Measurements from ENCODE around the gene SEMA7A.
"Not testable (repeated sequence)": the region's sequence is repeated elsewhere in the genome, so short reads cannot be mapped to it uniquely, and the experiment has no call there.

Gene SEMA7A

DNA sequence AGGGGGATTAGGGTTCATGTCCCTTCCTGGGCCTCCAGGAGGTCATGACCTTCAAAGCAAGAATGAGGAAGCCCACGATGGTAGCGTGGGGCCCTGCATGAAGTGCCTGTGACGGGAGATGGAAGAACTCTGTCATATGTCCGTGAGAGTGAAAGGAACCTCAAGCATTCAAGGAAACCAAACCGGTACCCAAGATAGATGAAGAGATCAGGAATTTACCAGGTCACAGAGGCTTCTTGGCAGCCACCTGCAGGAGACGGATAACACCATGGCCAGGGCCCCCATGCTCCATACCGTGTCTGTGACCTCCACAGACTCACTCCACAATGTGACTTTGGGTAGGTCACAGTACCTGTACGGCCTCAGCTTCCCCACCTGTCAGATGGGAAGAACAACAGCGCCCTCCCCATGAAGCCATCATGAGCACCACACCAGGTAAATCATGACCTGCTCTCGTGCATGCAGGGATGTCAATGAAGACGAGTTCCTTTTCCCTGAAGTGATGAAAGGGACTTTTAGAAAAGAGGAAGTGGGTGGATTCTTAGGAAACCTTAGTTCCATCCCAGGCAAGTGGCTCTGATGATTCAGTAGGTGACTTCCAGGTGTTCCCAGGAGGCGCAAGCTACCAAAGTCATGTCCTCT is 43.0 kb downstream of the SEMA7A start:
- DNase-seq (ENCODE audit: insufficient read length, low spot score) (no peak), FAIRE-seq (peak; percentile 51)

DNA sequence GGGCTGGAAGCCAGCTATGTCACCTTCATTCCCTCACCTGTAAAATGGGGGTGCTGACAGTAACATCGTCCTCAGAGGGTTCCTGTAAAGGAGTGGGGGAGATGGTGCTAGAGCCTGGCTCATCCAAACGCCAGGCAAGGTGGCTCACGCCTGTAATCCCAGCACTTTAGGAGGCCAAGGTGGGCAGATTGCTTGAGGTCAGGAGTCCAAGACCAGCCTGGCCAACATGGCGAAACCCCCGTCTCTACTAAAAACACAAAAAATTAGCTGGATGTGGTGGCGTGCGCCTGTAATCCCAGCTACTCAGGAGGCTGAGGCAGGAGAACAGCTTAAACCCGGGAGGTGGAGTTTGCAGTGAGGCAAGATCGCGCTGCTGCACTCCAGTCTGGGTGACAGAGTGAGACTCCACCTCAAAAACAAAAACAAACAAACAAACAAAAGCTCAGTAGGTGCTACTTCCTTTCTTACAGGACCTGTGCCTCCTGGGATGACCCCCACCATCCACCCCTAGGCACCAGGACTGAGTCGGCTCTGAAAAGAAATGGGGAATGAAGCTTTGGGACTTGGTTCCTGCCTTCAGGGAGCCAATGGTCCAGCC is 43.6 kb downstream of the SEMA7A start:
- not testable (repeated sequence) for DNase-seq (ENCODE audit: insufficient read length, low spot score); FAIRE-seq

DNA sequence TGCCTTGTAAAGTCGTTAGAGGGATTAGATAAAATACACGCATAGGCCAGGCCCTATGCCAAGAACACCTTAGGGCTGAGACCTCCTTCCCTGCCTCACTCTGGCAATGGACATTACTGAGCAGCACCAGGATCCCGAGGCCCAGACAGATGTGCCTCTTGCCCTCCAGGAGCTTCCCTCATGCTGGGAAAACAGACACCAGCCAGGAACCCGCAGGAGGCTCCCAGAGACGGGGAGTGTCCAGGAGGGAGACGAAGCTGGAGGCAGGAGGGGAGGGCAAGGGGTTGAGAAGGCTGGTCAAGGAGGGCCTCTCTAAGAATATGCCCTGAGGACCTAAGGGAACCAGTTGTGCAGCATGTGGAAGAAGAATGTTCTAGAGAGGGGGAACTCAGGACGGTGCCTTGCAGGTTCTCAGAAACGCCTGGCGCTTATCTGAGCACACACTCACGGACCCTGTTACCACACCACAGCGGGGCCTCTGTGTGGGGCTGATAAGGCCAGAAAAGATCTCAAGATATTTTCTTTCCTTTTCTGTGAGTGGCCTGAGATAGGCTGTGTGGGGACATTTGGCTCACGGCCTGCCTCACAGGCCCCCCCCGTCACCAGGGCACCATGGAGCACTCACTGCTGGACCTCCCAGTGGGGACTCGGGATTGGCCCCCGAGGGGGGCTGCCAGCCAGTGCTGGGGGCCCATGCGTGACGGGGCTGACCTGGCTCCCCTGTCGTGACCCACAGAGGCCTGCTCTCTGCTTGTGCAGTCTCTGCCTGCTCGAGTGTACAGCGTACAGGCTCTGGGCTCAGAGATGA is 44.3 kb downstream of the SEMA7A start:
- DNase-seq (ENCODE audit: insufficient read length, low spot score): no peak

DNA sequence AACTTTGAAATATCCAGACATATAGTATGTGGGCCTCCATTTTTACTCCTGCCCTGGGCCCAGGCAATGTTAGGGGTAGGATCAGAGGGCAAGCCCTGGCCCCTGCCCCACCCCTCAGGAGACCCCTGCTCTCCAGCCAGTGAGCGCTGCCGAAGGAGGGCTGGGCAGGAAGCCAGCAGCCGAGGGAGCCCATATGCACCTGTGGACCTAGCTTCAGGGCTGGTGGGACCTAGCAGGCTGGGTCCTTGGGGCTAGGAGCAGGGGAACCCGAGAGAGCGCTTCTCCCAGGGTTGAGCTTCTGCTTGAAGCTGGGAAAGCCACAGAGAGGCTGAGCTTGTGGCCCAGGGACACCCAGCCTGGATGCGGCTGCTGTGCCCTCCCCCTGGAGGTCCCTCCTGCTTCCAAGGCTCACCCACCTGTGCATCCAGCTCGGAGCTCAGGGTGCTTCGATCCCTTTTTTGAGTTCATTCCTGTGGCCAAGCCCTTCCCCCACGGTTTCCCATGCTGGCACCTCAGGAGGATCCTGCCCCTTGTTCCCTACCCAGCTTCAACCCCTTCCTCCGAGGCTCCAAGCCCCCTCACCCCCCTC is 45.3 kb downstream of the SEMA7A start:
- DNase-seq (ENCODE audit: insufficient read length, low spot score): no peak
- FAIRE-seq: no peak

More for the DNA sequence above, 44.3 kb downstream of the SEMA7A start:
- FAIRE-seq: no peak

DNA sequence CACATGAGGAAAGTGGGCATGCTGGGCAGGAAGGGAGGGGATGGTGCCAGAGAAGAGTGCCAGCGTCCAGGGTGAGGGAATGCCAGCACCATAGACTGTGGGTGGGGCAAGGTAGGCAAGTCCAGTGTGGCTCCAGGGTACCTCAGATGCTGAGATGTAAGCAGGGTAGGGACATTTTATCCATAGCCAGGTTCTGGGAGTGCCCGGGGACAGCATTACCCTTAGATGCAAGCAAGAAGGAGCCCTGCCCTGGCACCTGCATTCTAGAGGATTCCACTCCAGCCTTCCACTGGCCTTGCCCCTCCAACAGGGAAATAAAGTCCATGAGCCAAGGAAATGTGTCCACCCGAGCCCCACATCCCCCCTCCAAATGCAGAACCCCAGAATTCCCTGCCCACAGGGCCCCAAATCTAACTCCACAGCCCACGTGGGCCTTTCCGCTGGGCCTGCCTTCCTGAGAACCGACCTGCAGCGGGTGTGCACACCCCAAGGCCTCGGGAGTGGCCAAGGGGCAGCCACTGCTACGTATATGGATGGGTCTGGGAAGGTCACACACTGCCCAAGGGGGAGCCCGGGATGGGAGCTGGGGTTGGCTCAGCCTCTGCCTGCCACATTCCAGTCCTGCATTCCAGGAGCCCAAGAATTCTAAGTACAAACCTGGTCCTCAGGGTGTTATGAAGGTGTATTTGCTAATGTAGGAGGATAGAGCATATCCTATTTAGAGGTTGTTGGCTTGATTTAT is 46.0 kb downstream of the SEMA7A start:
- DNase-seq (ENCODE audit: insufficient read length, low spot score): no peak
- no peak for FAIRE-seq

DNA sequence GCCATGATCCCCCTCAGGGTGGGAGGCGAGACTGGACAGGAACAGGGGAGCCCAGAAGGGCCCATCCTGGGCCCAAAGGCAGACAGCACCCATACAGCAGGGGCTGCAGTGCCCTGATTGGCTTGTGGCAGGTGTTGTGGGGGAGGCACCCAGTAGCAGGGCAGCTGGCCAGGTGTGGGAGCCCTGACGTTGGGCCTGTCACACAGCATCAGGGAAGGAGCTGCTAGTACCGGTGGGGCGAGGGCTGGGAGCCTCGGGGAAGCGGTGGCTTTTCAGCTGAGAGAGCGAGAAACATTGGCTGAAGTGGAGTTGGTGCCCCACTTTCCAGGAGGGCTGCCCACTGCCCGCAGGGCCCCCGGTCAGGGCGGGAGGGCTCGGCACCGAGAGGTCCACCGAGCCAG is 46.6 kb downstream of the SEMA7A start:
- FAIRE-seq (no peak), DNase-seq (ENCODE audit: insufficient read length, low spot score) (no peak)

DNA sequence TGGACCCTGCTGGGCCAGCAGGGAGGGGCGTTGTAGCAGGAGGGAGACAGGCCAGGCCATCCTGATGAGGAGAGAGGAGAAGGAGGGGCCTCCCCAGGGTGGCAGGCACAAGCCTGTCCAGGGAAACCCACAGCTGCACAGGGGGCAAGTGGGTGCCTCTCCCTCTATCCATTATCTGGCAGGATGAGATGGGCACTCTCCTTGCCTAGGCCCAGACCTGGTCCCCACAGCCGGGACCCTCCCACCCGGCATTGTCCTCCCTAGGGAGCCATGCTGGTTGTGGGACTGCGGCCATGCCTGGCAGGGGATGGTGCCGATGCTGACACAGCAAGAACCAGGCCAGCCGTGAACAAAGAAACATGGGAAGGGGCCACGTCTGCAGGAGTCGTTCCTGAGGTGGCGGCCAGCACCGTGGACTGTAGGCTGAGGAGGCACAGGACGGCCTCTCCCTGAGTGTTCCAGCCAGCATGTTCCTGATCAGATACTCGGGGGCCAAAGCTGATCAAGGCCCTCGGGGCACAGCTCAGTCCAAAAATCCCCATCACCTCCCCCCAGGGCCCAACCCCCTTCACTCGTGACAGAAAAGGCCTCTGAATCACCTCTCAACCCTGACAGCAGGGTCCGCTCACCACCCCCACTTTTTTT is 47.1 kb downstream of the SEMA7A start:
- DNase-seq (ENCODE audit: insufficient read length, low spot score) (no peak), FAIRE-seq (no peak)

DNA sequence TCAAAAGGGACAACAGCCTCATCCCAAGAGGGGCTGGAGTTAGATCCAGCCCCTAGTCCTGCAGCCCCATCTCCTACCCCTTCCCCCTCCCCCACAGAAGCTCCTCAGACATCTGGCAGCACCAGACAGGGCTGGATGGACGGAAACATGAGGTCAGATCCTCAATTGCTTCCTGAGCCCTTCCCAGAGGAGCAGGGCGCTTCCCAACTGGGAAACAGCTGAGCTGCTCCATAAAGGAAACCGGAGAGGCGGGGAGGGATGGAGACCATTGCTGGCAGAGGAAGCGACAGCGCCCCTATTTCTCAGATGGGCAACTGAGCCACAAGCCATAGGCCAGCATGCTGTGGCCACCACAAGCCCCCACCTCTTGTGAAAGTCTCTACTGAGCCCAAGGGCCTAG is 48.0 kb downstream of the SEMA7A start:
- FAIRE-seq (no peak), DNase-seq (ENCODE audit: insufficient read length, low spot score) (no peak)

DNA sequence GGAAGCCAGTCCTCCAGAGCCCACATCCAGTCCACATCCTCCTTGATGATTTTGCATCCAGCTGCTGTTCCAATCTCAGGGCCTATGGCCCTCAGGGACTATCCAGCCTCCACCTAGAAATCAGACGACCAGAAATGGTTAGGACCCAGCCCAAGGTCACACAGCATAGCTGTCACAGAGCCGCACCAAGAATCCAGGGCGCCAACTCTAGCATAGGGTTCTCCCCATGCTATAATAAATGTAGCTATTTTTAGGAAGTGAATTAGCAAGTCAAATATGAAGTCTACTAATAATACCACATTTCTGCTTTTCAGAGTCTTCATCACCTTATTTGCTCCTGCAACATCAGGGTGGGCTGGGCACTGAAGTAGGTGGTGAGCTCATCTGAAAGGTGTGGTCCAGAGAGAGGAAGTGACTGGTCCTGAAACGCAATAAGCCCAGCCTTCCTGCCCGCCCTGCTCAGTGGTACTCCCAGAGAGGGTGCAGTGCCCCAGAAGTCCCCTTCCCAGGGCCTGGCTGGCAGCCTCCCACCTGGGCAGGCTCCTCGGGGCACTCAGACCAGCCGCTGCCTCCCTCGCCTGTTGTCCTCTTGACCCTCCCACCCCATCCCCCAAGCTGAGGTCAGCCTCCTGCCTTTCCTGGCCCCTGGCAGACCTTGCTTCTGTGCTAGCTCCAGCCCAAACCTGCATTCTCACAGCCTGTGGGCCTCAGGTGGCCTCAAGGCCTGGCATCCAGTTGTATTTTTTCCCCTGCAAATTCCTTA is 48.7 kb downstream of the SEMA7A start:
- peak; percentile 97 for FAIRE-seq

DNA sequence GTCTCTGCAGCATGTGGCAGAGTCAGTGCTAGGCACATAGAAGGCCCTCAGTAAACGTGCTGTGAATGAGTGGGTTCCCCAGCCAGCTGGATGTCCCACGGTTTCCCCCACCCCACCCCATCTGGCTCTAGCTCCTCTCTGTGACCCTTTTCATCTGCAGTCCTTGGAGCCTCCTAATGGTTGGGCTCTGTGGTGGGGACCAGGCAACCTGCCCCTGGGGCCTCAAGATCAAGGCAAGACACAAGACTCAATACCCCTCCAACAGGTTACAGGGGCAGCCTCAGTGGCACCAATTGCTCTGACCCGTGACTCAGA is 49.2 kb downstream of the SEMA7A start:
- no peak for FAIRE-seq
- DNase-seq (ENCODE audit: insufficient read length, low spot score): no peak

More for the DNA sequence above, 48.7 kb downstream of the SEMA7A start:
- peak; percentile 78 for DNase-seq (ENCODE audit: insufficient read length, low spot score)

DNA sequence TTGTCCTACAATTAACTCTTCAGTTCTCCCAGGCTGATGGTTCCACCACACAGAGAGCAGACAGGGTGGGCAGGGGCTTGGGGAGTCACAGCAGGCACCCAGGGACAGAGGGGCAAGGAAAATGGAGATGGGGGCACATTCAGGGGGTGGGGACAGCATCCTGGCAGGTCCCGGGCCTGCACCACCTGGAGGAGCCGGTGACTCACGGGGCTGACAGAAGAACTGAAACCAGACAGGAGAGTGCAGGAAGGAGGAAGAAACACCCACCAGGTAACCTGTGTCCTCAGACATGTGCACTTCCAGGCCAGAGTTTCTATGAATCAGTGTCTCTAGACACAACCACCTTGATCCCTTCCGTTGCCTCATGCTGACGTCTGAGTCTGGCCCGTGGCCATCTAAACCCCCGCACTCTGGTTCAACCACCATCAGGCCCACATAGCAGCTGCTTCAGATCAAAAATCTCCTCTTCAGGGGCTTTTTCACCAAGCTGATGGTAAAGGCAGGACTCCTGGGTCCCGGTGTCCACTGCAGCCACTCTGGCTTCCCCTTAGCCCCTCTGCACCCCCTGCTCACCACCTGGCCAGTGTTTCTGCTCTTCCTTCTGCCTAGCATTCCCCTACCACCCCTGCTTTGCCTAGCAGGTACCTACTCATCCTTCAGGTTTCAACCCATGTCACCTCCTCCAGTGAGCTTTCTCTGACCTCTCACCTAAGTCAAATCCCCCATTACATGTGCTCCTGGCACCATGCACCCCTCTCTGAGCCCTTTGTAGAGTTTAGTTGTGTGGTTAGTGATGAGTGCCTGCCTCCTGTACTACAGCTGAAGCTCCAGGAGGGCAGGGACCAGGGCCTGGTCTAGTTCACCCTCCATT is 49.8 kb downstream of the SEMA7A start:
- FAIRE-seq (peak; percentile 98), DNase-seq (ENCODE audit: insufficient read length, low spot score) (peak; percentile 69)

DNA sequence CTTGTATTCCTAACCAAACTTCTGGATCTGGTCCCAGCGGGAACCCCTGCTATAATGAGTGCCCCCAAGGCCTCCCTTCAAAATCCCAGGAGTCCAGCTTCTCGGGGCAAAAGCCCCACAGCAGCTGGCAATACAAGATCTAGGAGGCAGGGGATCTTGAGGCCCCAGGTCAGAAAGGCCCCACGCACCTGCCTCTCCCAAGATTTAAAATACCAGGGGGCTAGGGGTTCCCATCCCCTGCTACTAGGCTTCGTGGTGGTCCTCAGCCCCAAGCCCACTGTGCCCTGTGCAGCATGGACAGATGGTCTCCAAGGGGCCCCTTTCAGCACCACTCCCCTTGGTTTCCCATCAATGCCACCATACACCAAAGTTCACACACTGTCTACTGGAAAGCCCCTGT is 50.5 kb downstream of the SEMA7A start:
- DNase-seq (ENCODE audit: insufficient read length, low spot score) (no peak), FAIRE-seq (no peak)

DNA sequence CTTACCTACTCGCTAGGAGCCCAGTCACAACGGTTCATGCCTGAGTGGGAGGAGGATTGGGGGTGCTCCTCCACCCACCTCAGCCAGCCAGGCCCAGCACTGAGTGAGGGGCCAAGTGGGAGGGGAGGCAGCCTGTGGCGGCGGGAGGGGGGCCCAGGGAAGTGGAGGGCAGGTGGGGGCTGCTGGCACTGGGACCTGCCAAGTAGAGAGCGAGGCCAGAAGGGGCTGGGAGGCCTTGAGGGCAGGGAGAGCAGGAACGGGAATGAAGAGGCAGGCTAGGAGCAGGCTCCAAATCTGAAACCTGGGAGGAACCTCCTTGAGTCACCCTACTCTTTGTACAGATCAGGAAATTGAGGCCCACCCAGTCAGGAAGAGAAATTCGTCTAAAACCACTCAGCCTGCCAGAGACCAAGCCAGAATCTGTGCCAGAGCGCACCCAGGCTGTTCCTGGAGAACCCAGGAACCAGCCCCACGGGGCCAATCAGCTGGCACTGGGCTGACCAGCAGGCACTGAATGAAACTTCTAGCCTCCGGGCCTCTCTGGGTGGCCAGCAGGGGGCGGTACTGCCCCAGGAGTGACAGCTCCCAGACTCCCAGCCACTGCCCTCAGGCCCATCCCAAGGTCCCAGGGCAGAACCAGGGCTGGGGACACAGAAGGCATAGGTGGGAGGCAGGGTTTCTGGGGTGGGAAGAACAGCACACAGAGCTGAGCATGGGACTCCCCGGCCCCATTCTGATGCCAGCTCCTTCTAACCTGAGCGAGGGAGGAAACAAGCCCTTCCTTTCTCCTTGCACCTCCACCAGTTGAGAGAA is 51.5 kb downstream of the SEMA7A start:
- FAIRE-seq: peak; percentile 84
- peak; percentile 71 for DNase-seq (ENCODE audit: insufficient read length, low spot score)

DNA sequence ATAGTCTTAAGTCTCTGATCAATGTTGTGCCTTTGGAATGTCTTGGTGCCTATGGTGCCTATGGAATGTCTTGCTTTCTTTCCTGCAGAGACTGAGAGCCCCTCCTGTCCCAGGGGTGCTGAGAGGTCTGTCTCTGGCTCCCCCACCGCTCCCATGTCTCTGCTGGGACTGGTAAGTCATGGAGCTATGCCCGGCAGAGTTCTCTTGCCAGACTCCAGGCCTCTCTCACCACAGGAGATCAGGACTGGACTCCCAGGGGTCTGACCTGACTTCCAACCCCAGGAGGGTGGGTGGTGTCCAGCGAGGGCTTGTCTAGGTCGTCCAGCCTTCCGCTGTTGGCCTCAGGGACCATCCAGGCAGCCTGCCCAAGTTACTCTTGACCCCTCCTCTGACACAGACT is 52.3 kb downstream of the SEMA7A start:
- FAIRE-seq (no peak), DNase-seq (ENCODE audit: insufficient read length, low spot score) (no peak)

DNA sequence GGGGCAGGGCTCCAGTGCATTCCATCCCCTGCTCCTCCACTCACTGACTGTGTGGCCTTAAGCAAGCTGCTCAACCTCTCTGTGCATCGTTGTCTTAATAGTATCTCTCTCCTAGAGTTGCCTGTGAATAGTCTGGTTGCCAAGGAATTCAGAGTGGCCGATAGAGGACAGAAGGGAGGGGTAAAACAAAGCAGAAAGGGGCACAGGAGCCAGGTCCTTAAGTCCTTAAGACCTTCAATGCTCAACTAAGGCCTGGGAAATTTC is 52.6 kb downstream of the SEMA7A start:
- no peak for DNase-seq (ENCODE audit: insufficient read length, low spot score)
- no peak for FAIRE-seq

DNA sequence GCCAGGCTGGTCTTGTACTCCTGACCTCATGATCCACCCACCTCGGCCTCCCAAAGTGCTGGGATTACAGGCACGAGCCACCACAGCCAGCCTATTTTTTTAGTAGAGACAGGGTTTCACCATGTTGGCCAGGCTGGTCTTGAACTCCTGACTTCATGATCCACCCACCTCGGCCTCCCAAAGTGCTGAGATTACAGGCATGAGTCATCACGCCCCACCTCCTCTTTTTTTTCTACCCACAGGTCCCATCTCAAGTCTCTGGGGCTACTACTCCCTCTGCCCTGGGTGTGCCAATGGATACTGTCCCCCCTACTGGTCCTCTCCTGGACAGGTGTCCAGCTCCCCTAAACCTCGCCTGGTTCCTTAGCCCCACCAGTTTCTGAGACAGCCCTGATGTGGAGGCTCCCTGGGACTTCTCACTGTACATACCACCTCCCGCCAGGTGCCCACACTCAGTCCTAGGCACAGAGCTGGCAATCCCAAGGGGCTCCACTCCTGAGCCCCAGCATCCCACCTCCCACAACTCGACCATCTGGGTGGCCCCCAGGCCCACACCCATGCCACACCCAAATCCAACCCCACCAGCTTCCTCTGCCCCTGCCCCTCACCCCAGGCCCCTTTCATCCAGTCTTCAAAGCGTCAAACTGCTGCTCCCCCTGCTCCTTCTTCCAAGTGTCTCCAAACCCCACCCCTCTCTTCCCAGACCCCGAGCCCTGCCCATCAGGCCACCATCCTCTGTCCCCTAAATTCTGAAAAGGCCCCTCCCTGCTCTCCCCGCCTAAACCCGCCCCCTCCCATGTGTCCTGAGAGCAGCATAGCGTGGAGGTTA is 53.2 kb downstream of the SEMA7A start:
- DNase-seq (ENCODE audit: insufficient read length, low spot score) (no peak), FAIRE-seq (no peak)

DNA sequence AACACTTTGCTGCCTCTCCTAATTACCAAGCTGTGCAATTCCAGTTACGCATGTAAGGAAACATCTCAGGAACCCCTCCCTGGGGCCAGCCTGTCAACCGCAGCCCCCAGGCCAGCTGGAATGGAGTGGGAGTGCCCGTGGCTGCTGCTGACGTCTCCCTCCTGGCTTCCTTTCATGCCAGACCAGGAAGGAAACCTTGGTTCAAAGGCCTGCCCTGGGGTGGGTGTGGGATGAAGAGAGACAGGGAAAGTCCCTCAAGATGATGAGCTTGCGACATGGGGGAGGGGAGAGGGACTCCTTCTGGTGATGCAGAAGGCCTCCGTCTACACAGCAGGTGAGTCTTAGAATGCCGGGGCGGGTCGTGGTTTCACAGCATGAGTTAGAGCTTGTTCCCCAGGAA is 54.9 kb downstream of the SEMA7A start:
- no peak for DNase-seq (ENCODE audit: insufficient read length, low spot score)

More for the DNA sequence above, 54.9 kb downstream of the SEMA7A start:
- FAIRE-seq: no peak
